ENCODE results near the gene TF.
A peak's percentile ranks its signal among the peaks of the same experiment; 100 is the strongest.
"Not testable (repeated sequence)": the region's sequence is repeated elsewhere in the genome, so short reads cannot be mapped to it uniquely, and the experiment has no call there.

Gene TF

DNA sequence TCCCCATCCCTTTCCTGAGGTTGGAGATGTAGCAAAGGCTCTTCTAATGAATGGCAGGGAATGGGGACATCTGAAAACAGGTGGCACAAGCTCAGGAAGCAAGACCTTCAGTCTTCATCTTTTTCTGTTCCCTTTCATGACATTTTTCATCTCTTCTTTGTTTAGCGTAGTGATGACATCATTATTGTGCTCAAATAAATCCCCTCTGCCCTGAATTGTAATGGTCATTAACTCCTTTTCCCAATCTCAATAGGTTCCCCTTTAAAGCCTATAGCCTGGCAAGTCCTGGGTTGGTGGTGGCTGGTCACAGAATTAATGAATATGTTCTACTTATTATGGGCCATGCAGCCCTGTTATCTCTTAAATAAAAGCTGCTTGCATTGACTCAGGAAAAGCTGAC is 21.4 kb downstream of the TF start:
- DNase-seq = no peak

- DNase-seq = no peak
Measured at GRCh38 chr3:133769536-133769935, 23.3 kb downstream of the TF start.

DNA sequence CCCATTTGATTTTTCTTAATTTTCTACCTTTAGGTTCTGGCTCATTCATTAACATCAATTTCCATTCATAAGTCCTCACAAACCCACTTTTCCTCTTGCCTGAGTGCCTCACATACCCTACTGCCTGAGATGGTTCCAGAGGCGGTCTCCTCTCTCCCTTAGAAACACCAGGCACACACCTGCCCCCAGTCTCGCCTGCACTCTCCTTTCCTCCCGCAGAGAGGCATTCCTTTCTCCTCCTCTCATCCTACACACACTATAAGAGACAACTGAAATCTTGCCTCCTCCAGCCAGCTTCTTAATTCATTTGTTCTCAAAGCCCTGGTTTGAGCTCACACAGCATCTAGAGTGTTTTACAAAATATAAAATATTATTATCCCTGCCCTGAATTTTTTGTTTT is 27.5 kb downstream of the TF start:
- no peak for DNase-seq

DNA sequence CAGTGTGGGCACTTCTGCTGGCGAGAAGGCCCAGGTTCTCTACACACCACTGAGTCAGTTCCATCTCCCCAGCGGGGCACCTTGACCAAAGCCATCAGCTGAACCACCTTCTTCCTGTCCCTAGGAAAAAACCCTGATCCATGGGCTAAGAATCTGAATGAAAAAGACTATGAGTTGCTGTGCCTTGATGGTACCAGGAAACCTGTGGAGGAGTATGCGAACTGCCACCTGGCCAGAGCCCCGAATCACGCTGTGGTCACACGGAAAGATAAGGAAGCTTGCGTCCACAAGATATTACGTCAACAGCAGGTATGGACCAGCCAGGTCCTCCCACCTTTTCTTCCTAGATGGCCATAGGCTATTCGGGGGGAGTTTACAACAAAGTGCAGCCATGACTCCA is 29.1 kb downstream of the TF start:
- no peak for DNase-seq

GRCh38 chr3:133775835-133776234 is 29.6 kb downstream of the TF start:
- DNase-seq = no peak

GRCh38 chr3:133776794-133777438 is 30.7 kb downstream of the TF start:
- no peak for DNase-seq

DNA sequence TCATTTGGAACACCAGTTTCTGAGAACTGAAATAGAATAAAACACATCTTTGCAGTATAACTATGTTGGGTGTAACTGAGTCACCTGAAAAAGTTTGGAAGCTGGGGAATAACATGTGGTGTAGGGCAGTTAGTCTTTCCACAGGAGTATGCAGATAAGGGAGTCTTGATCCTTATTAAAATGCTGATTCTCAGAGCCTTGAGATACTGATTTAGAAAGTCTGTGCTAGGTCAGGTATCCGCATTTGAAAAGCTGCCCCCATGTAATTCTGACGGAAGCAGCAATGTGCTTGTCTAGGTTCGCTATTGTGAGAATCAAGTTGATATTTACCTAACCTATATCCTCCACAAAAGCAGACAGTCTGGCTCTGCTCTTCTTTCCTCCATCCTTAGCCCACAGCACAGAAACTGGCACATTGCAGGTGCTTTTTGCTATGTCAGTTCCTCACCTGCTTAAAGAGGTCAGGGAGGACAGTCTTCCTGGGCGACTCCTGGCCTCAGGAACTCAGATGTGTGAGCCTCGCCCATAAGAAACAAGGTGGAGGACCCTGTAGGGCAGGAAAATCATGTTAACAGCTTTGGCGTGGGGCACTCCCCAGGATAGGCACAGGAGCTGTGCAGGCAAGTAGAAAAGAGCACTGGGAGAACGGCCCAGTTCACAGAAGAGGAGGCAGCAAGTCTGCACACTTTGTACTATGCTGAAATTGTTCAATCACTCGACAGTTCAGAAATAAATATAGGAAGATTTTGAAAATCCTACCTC is 31.8 kb downstream of the TF start:
- no peak for DNase-seq

GRCh38 chr3:133779626-133780203 is 33.5 kb downstream of the TF start:
- DNase-seq = no peak

GRCh38 chr3:133780756-133781155 is 34.6 kb downstream of the TF start:
- DNase-seq = not testable (repeated sequence)

GRCh38 chr3:133781570-133781969 is 35.4 kb downstream of the TF start:
- no peak for DNase-seq

GRCh38 chr3:133782454-133782853 is 36.3 kb downstream of the TF start:
- no peak for DNase-seq

DNA sequence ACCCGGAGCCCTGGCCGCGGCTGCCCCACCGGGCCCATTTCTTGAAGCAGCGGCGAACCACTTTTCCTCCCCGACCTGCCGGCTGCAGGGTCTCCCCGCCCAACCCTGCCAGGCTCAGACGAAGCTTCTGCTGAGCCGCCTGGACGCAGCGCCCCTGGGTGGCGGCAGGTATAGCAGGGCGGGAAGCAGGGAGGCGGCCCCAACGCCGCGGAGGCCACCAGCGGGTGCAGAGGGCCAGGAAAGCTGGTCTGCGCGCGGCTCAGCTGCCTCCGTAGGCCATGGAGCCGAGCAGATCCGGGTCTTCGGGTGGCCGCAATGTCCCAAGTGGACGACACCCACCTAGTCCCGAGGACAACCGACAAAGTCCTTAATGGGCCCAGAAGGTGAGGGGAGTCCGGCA is 37.6 kb downstream of the TF start:
- no peak for DNase-seq

DNA sequence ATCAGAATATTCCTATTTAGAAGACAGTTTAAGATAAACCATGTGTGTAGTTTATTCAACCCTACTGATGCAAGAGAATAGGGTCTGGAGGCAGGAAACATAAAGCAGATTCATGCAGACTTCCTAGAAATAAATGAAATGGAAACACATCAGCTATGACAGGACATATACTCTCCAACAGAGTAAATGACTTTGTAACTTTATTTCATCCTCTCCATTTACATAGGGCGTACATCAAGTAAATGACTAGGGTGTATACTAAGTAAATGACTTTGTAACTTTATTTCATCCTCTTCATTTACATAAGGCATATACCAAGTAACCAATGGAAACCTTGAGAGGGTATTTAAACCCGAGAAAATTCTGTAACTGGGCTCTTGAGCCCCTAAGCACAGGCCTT is 41.8 kb downstream of the TF start:
- no peak for DNase-seq

GRCh38 chr3:133792171-133792763 is 46.1 kb downstream of the TF start:
- DNase-seq = no peak

GRCh38 chr3:133797396-133798105 is 51.4 kb downstream of the TF start:
- no peak for DNase-seq

GRCh38 chr3:133799794-133800585 is 53.8 kb downstream of the TF start:
- DNase-seq = no peak

DNA sequence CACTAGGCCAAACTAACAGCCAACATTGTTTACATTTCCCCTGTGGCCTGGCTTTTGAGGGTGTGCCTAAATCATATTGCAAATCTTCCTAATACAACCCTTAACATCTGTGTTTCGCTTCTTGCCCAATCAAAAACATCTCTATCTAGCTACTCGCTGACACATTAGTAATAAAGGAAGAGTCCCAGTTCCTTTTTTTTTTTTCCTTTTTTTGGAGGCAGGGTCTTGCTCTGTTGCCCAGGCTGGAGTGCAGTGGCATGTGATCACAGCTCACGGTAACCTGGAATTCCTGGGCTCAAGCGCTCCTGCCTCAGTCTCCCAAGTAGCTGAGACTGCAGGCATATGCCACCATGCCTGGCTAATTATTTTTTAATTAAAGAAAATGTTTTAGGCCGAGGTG is 57.3 kb downstream of the TF start:
- DNase-seq = no peak

- DNase-seq = no peak
Measured at GRCh38 chr3:133804896-133805295, 58.7 kb downstream of the TF start.

DNA sequence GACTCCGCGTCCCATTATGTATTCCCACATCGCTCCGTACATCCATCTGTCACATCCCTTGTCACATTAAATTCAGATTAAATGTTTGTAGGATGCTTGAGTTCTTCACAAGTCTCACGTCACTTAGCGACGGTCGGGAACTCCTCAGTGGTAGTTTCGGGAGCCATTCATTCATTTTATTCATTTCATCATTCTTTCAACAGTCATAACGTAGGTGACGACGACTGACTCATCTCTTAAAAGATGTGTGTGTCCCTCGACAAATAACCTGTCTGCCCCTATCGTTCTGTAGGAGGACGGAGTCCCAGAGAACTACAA is 59.1 kb downstream of the TF start:
- DNase-seq = peak; percentile 64

DNA sequence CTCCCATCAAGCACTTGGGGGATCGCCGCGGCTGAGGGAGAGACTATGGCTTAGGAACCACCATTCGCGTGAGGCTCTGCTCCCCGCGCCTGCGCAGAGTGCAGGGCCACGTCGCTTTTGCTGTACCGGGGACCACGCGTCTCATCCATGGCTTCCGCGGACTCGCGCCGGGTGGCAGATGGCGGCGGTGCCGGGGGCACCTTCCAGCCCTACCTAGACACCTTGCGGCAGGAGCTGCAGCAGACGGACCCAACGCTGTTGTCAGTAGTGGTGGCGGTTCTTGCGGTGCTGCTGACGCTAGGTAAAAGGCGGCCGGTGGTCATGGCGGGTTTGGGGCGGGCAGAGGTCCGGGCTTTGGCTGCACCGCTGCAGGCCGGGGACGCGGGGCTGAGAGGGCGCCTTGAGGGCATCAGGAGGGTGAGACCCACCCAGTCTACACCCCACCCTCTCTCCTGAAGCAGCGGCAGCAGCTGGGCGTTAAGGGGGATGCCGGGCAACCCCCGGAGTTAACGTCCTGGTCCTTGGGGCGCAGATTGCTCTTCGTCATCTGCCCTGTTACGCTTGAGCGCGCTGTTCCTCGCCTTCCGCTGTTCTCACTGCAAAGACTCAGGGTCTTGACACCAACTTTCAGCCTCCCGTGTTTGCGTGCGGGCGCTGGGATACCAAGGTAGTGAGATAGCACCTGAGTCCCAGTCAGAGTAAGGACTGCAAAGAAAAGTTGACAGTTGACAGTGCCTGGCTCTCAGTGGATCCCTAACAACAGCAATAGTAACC is 59.7 kb downstream of the TF start, which contains the start of gene SRPRB:
TSS of gene SRPRB (plus strand) at position 114 of the 774 bp plus-strand sequence. CDS start at position 148, 34 bp downstream.
- peak; percentile 93 for DNase-seq

- no peak for DNase-seq
Measured at GRCh38 chr3:133812872-133813271, 66.7 kb downstream of the TF start.

- no peak for DNase-seq
Measured at GRCh38 chr3:133815386-133815785, 69.2 kb downstream of the TF start.
